Skeletal muscle tissue (tissue), 4 donors: ENCODE data around the gene C1QL4. TPM values are rescaled to one million over a fixed set of nuclear protein-coding genes. Genes with fewer than 3 reads are reported as not detected.

Experiments used
- H3K27ac ChIP-seq: one replicate; pipeline ENCODE4 v1.7.0; 2013; ENCODE audit warnings: mild to moderate bottlenecking, low read depth, low read length, inconsistent platforms
- H3K27me3 ChIP-seq, 3 donors: one replicate each; pipeline ENCODE4 v1.7.0; 2013; ENCODE audit warnings: low read length in 3 of 3; ENCODE audit not compliant: control insufficient read depth in 3 of 3, insufficient read depth in 3 of 3
- H3K36me3 ChIP-seq, 3 donors: one replicate each; pipeline ENCODE4 v1.7.0; 2013; ENCODE audit warnings: low read length in 3 of 3; ENCODE audit not compliant: control insufficient read depth in 3 of 3, insufficient read depth in 3 of 3
- H3K4me1 ChIP-seq, 3 donors: one replicate each; pipeline ENCODE4 v1.7.0; 2013; ENCODE audit warnings: low read length in 3 of 3, mild to moderate bottlenecking in 3 of 3; ENCODE audit not compliant: control insufficient read depth in 3 of 3, insufficient read depth in 3 of 3
- H3K4me3 ChIP-seq, 3 donors: one replicate each; pipeline ENCODE4 v1.7.0; 2013; ENCODE audit warnings: low read length in 3 of 3
- H3K9ac ChIP-seq, 3 donors: one replicate each; pipeline ENCODE4 v1.7.0; 2013; ENCODE audit warnings: low read length in 3 of 3, mild to moderate bottlenecking in 3 of 3, moderate library complexity in 2 of 3, low read depth in 1 of 3
- H3K9me3 ChIP-seq, 3 donors: one replicate each; pipeline ENCODE4 v1.7.0; 2013; ENCODE audit warnings: low read length in 3 of 3; ENCODE audit not compliant: control insufficient read depth in 3 of 3
- total RNA-seq: library from RNA; depleted of rRNA; stranded (reverse); fragments of >200 nt; gene quantifications from one replicate; pipeline ENCODE4 v1.2.3, GENCODE V29; 2014
- donor health status: Osteomylitis.

Gene C1QL4
- total RNA-seq, 1 donor from 2014 or later = not detected

DNA sequence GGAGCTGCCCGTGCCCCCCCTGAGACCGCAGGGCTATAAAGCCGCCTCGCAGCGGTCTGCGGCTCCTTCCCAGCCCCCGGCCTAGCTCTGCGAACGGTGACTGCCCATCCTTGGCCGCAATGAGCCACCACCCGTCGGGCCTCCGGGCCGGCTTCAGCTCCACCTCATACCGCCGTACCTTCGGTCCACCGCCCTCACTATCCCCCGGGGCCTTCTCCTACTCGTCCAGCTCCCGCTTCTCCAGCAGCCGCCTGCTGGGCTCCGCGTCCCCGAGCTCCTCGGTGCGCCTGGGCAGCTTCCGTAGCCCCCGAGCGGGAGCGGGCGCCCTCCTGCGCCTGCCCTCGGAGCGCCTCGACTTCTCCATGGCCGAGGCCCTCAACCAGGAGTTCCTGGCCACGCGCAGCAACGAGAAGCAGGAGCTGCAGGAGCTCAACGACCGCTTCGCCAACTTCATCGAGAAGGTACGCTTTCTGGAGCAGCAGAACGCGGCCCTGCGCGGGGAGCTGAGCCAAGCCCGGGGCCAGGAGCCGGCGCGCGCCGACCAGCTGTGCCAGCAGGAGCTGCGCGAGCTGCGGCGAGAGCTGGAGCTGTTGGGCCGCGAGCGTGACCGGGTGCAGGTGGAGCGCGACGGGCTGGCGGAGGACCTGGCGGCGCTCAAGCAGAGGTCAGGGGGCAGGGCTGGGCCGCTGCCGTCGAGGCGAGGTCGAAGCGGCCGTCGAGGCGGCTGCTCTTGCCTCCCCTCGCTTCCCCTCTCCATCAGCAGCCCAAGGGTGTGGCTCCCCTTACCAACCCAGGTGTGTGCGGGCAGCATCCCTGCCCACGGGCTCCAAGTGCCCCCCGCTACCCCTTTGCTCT is 41.7 kb downstream of the C1QL4 start, which contains the start of gene PRPH:
Gene PRPH (plus strand): TSS at position 66 of the 855 bp plus-strand sequence. CDS start 54 bp downstream, at position 120.
- H3K36me3 ChIP-seq = no peaks in the 10 kb centered on the region
- H3K9ac ChIP-seq = no peak within 1 kb of the TSS
- H3K9me3 ChIP-seq = no peaks in the 10 kb centered on the region
- peaks cover 39 to 43% (median 42%) of the 10 kb centered on the region in 3 donors for H3K27me3 ChIP-seq
- no peak within 1 kb of the TSS for H3K4me3 ChIP-seq
- no peak within 1 kb of the TSS for H3K27ac ChIP-seq
- H3K4me1 ChIP-seq = peaks cover 10 to 14% (median 12%) of the 10 kb centered on the region in 3 donors

DNA sequence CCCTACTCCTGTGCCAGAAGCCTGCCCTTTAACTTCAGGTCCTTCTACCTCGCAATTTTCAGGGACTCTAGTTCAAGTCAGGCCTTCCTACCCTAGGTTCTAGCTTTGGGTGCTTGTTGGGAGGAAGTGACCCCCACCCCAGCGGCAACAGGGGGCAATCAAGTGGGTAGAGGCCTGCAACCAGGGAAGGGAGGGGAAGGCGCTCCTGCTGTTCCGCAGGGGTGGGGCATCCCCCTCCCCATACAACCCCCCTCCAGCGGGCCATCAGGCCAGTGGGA is 42.2 kb downstream of the C1QL4 start:
- Histone ChIP-seq H3K36me3 (no peaks in the 10 kb centered on the region), H3K27ac (no peak overlapping the region), H3K9me3 (no peaks in the 10 kb centered on the region), H3K4me1 (peaks cover 10 to 14% (median 12%) of the 10 kb centered on the region in 3 donors), H3K27me3 (peaks cover 39 to 43% (median 42%) of the 10 kb centered on the region in 3 donors), H3K9ac (no peak overlapping the region), H3K4me3 (no peak overlapping the region)

DNA sequence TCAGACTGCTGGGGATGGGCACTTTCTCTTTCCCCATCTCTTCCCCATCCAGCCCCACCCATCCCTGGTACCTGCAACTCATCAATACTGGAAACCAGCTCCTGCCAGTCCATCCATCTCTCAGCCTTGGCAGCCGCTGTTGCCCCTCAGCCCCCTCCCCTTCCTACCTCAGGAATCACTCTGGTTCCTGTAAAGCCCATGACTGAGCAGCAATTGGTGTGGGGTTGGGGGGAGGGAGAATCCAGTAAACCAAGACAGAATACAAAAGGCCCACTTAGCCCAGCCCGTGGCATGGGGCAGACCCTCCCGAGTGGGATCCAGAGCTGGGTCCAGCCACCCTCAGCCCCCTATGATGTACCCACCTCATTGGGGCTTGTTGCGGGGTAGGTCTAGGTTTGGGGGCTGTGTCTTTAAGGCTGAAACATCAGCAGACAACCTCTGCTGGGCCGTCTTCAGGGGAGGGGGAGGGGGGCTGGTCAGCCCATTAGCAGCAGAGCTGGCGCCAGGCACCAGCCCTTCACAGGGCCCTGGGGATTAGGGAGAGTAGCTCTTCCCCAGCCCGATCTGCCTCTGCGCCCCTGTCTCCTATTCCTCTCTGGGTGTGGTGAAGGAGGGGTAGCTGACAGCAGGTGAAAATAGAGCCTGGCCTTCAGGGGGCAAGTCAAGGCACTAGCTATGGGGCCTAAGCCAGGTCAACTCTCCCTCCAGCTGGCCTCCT is 42.7 kb downstream of the C1QL4 start:
- Histone ChIP-seq H3K27ac (no peak overlapping the region), H3K9me3 (no peaks in the 10 kb centered on the region), H3K9ac (no peak overlapping the region), H3K4me1 (peaks cover 10 to 14% (median 12%) of the 10 kb centered on the region in 3 donors), H3K27me3 (peaks cover 39 to 43% (median 42%) of the 10 kb centered on the region in 3 donors), H3K36me3 (no peaks in the 10 kb centered on the region), H3K4me3 (no peak overlapping the region)

- Histone ChIP-seq H3K9ac (no peak overlapping the region), H3K27ac (no peak overlapping the region), H3K9me3 (no peaks in the 10 kb centered on the region), H3K36me3 (no peaks in the 10 kb centered on the region), H3K4me1 (peaks cover 10 to 14% (median 12%) of the 10 kb centered on the region in 3 donors), H3K4me3 (no peak overlapping the region), H3K27me3 (peaks cover 33 to 39% (median 37%) of the 10 kb centered on the region in 3 donors)
Measured at GRCh38 chr12:49293056-49293956, 43.7 kb downstream of the C1QL4 start.

DNA sequence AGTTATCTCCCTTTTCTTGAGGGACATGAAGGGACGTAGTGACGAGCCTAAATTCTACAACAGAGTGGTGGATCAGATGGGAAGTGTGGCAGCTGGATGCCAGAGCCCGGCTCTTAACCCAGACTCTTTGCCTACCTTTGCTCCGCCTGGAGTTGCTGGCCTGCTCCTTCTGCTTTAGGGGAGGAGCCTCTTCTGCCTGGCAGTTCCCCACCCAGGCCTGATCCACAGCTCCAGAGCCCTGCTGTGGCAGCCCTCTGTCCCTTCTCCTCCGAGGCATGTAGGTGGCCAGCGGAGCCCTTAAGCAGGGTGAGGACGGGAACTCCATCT is 44.3 kb downstream of the C1QL4 start:
- Histone ChIP-seq H3K9me3 (no peaks in the 10 kb centered on the region), H3K36me3 (no peaks in the 10 kb centered on the region), H3K4me1 (peaks cover 10 to 14% (median 12%) of the 10 kb centered on the region in 3 donors), H3K9ac (no peak overlapping the region), H3K27ac (no peak overlapping the region), H3K4me3 (no peak overlapping the region), H3K27me3 (peaks cover 27 to 34% (median 33%) of the 10 kb centered on the region in 3 donors)

GRCh38 chr12:49288922-49289555 is 47.9 kb downstream of the C1QL4 start:
- H3K36me3 ChIP-seq = no peaks in the 10 kb centered on the region
- no peak overlapping the region for H3K4me3 ChIP-seq
- H3K27ac ChIP-seq = no peak overlapping the region
- peaks cover 2 to 18% (median 4%) of the 10 kb centered on the region in 3 donors for H3K27me3 ChIP-seq
- H3K9ac ChIP-seq = no peak overlapping the region
- H3K9me3 ChIP-seq = no peaks in the 10 kb centered on the region
- peaks cover 0 to 6% (median 4%) of the 10 kb centered on the region in 3 donors for H3K4me1 ChIP-seq

- Histone ChIP-seq H3K27me3 (peaks cover 8 to 22% (median 10%) of the 10 kb centered on the region in 3 donors), H3K27ac (no peak overlapping the region), H3K9me3 (no peaks in the 10 kb centered on the region), H3K4me3 (no peak overlapping the region), H3K4me1 (peaks cover 0 to 5% (median under 1%) of the 10 kb centered on the region in 3 donors), H3K9ac (no peak overlapping the region), H3K36me3 (no peaks in the 10 kb centered on the region)
Measured at GRCh38 chr12:49288412-49288853, 48.6 kb downstream of the C1QL4 start.

GRCh38 chr12:49287876-49288275 is 49.1 kb downstream of the C1QL4 start:
- Histone ChIP-seq H3K4me1 (no peaks in the 10 kb centered on the region), H3K27ac (no peak overlapping the region), H3K4me3 (no peak overlapping the region), H3K36me3 (no peaks in the 10 kb centered on the region), H3K27me3 (peaks cover 8 to 19% (median 10%) of the 10 kb centered on the region in 3 donors), H3K9me3 (no peaks in the 10 kb centered on the region), H3K9ac (no peak overlapping the region)

DNA sequence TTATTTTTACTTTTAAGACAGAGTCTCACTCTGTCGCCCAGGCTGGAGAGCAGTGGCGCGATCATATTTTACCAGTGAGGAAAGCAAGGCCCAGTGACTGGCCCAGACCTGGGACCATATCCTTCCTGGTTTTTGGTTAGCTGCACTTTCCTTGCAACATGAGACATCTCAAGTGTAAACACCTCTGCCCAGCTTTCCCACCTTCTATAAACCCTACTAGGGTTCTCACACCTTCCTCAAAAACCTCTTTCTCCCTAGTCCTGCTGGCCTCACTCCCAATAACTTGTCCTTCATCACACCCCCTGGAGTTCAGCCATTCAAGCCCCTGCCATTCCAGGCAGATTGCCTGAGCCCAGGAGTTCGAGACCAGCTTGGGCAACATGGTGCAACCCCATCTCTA is 52.3 kb downstream of the C1QL4 start:
- H3K9me3 ChIP-seq = no peaks in the 10 kb centered on the region
- H3K27me3 ChIP-seq = peaks cover 8 to 22% (median 14%) of the 10 kb centered on the region in 3 donors
- H3K27ac ChIP-seq = no peak overlapping the region
- no peaks in the 10 kb centered on the region for H3K4me1 ChIP-seq
- H3K4me3 ChIP-seq = no peak overlapping the region
- H3K9ac ChIP-seq = no peak overlapping the region
- H3K36me3 ChIP-seq = no peaks in the 10 kb centered on the region
